GM12878 (cell line): ENCODE results near the gene OR4N5. TPM values are rescaled to one million over a fixed set of nuclear protein-coding genes. Genes with fewer than 3 reads are reported as not detected.

Source experiments
- ATAC-seq: fragments of 200-7000 bp; cut with Tn5 transposase; 3 replicates; pipeline ENCODE4 v1.9.1; 2020; ENCODE audit warnings: mild to moderate bottlenecking, moderate library complexity
- BruUV-seq: library from RNA; stranded (reverse); fragments of 400-500 nt; replicated peaks from 2 replicates; lab custom pipeline; 2021; lab: Mats Ljungman, UMichigan
- CTCF ChIA-PET: fragments of 300-600 bp; sonication (Branson Sonifier 250); formaldehyde crosslinking; extraction: SDS; loops from one replicate; lab custom pipeline; 2021; ENCODE audit warnings: inconsistent platforms; lab: Yijun Ruan, JAX
- POLR2A ChIA-PET: fragments of 350-600 bp; formaldehyde crosslinking; extraction: SDS; loops from one replicate; lab custom pipeline; 2021; ENCODE audit warnings: inconsistent platforms; lab: Charles Lee
- RAD21 ChIA-PET: fragments of 300-600 bp; sonication (Branson Sonifier 250); formaldehyde crosslinking; loops from one replicate; lab custom pipeline; 2023; ENCODE audit warnings: antibody characterized with exemption; ENCODE audit not compliant: unreplicated experiment; lab: Charles Lee
- SMC1A ChIA-PET: fragments of 300-600 bp; sonication (Branson Sonifier 250); formaldehyde crosslinking; loops from one replicate; lab custom pipeline; 2023; ENCODE audit not compliant: unreplicated experiment, uncharacterized antibody; lab: Charles Lee
- DNase-seq: peaks from one replicate; pipeline ENCODE4 v3.0.0-alpha.2; 2011; ENCODE audit warnings: low read depth, low spot score
- FAIRE-seq: peaks from 3 replicates; lab custom pipeline; 2011; peaks lifted over from hg19 to GRCh38; lab: Jason Lieb, UNC
- H2AFZ ChIP-seq: 2 replicates; pipeline ENCODE4 v1.6.0; 2011; ENCODE audit warnings: low read depth, low read length, control low read depth; ENCODE audit not compliant: control insufficient read depth
- H3K27ac ChIP-seq: 2 replicates; pipeline ENCODE4 v1.5.1; 2011; ENCODE audit warnings: control low read depth; ENCODE audit not compliant: control insufficient read depth, insufficient read depth
- H3K27me3 ChIP-seq, 2 experiments: replicated peaks in 1 of 2; 2 replicates each; pipeline versions ENCODE4 v1.6.0 to v1.6.1; 2011; ENCODE audit warnings: low read length in 1 of 2; ENCODE audit not compliant: control insufficient read depth in 2 of 2, insufficient read depth in 2 of 2
- H3K36me3 ChIP-seq, 2 experiments: 2 replicates each; pipeline ENCODE4 v1.5.1; 2011; ENCODE audit warnings: low read length in 1 of 2; ENCODE audit not compliant: control insufficient read depth in 2 of 2, insufficient read depth in 2 of 2
- H3K4me1 ChIP-seq: 2 replicates; pipeline ENCODE4 v1.6.1; 2011; ENCODE audit warnings: mild to moderate bottlenecking, low read length, moderate library complexity, mixed read lengths; ENCODE audit not compliant: control insufficient read depth, insufficient read depth
- H3K4me2 ChIP-seq: 2 replicates; pipeline ENCODE4 v1.6.0; 2011; ENCODE audit warnings: control low read depth; ENCODE audit not compliant: control insufficient read depth, insufficient read depth
- H3K4me3 ChIP-seq: fragments of 200-600 bp; sonication (generic); 2 replicates; pipeline ENCODE4 v1.5.1; 2016
- H3K79me2 ChIP-seq: 2 replicates; pipeline ENCODE4 v1.6.0; 2011; ENCODE audit warnings: low read length; ENCODE audit not compliant: control insufficient read depth, insufficient read depth
- H3K9ac ChIP-seq: 2 replicates; pipeline ENCODE4 v1.8.0; 2011; ENCODE audit warnings: low read length, control low read depth, mixed read lengths; ENCODE audit not compliant: control insufficient read depth, insufficient read depth
- H3K9me3 ChIP-seq: replicated peaks from 3 replicates; pipeline ENCODE4 v1.5.1; 2011; ENCODE audit warnings: mild to moderate bottlenecking, low read length; ENCODE audit not compliant: control insufficient read depth, insufficient read depth
- H4K20me1 ChIP-seq: 2 replicates; pipeline ENCODE4 v1.6.0; 2011; ENCODE audit not compliant: control insufficient read depth, insufficient read depth
- BCL11A ChIP-seq: IDR thresholded peaks from 2 replicates; pipeline ENCODE4 v1.6.1; 2011; ENCODE audit warnings: low read depth, low read length
- CHD4 ChIP-seq: fragments of 200-600 bp; sonication (generic); IDR thresholded peaks from 2 replicates; pipeline ENCODE4 v1.6.1; 2016; ENCODE audit warnings: mild to moderate bottlenecking
- CREM ChIP-seq: IDR thresholded peaks from 2 replicates; pipeline ENCODE4 v1.6.1; 2014; ENCODE audit warnings: antibody characterized with exemption, low read depth
- IKZF1 ChIP-seq: fragments of 450-650 bp; conservative IDR thresholded peaks from 2 replicates; pipeline ENCODE4 v1.6.1; 2017; ENCODE audit warnings: antibody characterized with exemption, mild to moderate bottlenecking
- IRF3 ChIP-seq: fragments of 450-650 bp; IDR thresholded peaks from 2 replicates; pipeline ENCODE4 v1.6.1; 2014; ENCODE audit warnings: mild to moderate bottlenecking
- IRF4 ChIP-seq: IDR thresholded peaks from 2 replicates; pipeline ENCODE4 v1.6.1; 2011; ENCODE audit warnings: low read depth, low read length
- LARP7 ChIP-seq: fragments of 450-650 bp; IDR thresholded peaks from 2 replicates; pipeline ENCODE4 v1.6.1; 2017; ENCODE audit warnings: mild to moderate bottlenecking
- NBN ChIP-seq: fragments of 450-650 bp; IDR thresholded peaks from 2 replicates; pipeline ENCODE4 v1.6.1; 2016
- PML ChIP-seq: IDR thresholded peaks from 2 replicates; pipeline ENCODE4 v1.6.1; 2012; ENCODE audit warnings: low read length, inconsistent platforms
- RAD51 ChIP-seq: fragments of 450-650 bp; IDR thresholded peaks from 2 replicates; pipeline ENCODE4 v1.6.1; 2016; ENCODE audit warnings: moderate library complexity, mild to moderate bottlenecking, inconsistent platforms
- SIX5 ChIP-seq: IDR thresholded peaks from 2 replicates; pipeline ENCODE4 v1.6.1; 2011; ENCODE audit warnings: mild to moderate bottlenecking, low read depth, low read length, moderate library complexity; ENCODE audit not compliant: severe bottlenecking
- TCF7 ChIP-seq: IDR thresholded peaks from 2 replicates; pipeline ENCODE4 v1.6.1; 2014; ENCODE audit warnings: antibody characterized with exemption, borderline replicate concordance
- YY1 ChIP-seq: IDR thresholded peaks from 2 replicates; pipeline ENCODE4 v1.6.1; 2011; ENCODE audit warnings: low read depth, mild to moderate bottlenecking, low read length
- ZBED1 ChIP-seq: IDR thresholded peaks from 2 replicates; pipeline ENCODE4 v1.6.1; 2016; ENCODE audit warnings: borderline replicate concordance
- WGBS: methylation state at CpG from one replicate; pipeline ENCODE4 v1.1.6; 2016; ENCODE audit warnings: low lambda C conversion rate; ENCODE audit not compliant: insufficient replicate concordance, insufficient coverage; ENCODE audit errors: missing lambda C conversion rate; 5-methylcytosine and 5-hydroxymethylcytosine counted together
- in situ Hi-C: fragments of 300-500 bp; cut with MboI; formaldehyde crosslinking; loops from 9 replicates; pipeline ENCODE4 v1.14.3; 2018; ENCODE audit warnings: mixed read lengths
- intact Hi-C: fragments of 100-400 bp; cut with micrococcal nuclease; formaldehyde crosslinking; loops from one replicate; pipeline ENCODE4 v1.14.2; 2022; ENCODE audit not compliant: unreplicated experiment
- polyA plus RNA-seq, 11 experiments: library from polyadenylated mRNA; depleted of rRNA in 4 of 11; unstranded in 6 of 11; stranded (reverse) in 5 of 11; fragments of >200 nt; fragmentation: Nextera tagmentation in 4 of 11; fragmentation: Illumina TruSeq in 1 of 11; extraction: Ambion mirVana in 4 of 11; extraction: Trizol in 1 of 11; gene quantifications; 1 replicate in 1 of 11; 2 replicates in 10 of 11; pipeline versions ENCODE4 v1.2.1 to v1.2.3, GENCODE V29; 2011 to 2016; ENCODE audit warnings: inconsistent platforms in 2 of 11, missing spikeins in 2 of 11, low read depth in 1 of 11
- total RNA-seq, 4 experiments: library from RNA; depleted of rRNA in 3 of 4; stranded (reverse); fragments of >200 nt in 3 of 4; fragmentation: Illumina TruSeq in 1 of 4; extraction: Trizol in 1 of 4; gene quantifications; 2 replicates each; pipeline versions ENCODE4 v1.2.1 to v1.2.3, GENCODE V29; 2013 to 2021
- TF ChIP-seq, protein P1 (sequence below): fragments of 450-650 bp; IDR thresholded peaks from 2 replicates; pipeline ENCODE4 v1.6.1; 2017; ENCODE audit warnings: mild to moderate bottlenecking, moderate library complexity

The OR4N5 gene
- total and polyA plus RNA-seq, 10 of the 15 experiments (the other 5 are each of a cell fraction or from before 2014, with no cell fraction given) = not detected

DNA sequence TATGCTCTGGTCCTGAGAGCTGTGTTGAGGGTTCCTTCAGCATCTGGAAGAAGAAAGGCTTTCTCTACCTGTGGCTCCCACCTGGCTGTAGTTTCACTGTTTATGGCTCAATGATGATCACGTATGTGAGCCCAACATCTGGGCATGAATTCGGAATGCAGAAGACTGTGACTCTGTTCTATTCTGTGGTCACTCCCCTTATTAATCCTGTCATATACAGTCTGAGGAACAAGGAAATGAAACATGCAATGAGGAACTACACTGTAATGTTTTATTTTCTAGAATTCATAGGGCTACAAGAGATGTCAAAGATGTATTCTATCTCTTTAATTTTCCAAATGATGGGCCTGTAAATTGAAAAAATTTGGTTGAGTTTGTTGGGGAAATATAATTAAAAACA, 41.3 kb downstream of the OR4N5 start (continued):
- TF ChIP-seq, protein P1, sequence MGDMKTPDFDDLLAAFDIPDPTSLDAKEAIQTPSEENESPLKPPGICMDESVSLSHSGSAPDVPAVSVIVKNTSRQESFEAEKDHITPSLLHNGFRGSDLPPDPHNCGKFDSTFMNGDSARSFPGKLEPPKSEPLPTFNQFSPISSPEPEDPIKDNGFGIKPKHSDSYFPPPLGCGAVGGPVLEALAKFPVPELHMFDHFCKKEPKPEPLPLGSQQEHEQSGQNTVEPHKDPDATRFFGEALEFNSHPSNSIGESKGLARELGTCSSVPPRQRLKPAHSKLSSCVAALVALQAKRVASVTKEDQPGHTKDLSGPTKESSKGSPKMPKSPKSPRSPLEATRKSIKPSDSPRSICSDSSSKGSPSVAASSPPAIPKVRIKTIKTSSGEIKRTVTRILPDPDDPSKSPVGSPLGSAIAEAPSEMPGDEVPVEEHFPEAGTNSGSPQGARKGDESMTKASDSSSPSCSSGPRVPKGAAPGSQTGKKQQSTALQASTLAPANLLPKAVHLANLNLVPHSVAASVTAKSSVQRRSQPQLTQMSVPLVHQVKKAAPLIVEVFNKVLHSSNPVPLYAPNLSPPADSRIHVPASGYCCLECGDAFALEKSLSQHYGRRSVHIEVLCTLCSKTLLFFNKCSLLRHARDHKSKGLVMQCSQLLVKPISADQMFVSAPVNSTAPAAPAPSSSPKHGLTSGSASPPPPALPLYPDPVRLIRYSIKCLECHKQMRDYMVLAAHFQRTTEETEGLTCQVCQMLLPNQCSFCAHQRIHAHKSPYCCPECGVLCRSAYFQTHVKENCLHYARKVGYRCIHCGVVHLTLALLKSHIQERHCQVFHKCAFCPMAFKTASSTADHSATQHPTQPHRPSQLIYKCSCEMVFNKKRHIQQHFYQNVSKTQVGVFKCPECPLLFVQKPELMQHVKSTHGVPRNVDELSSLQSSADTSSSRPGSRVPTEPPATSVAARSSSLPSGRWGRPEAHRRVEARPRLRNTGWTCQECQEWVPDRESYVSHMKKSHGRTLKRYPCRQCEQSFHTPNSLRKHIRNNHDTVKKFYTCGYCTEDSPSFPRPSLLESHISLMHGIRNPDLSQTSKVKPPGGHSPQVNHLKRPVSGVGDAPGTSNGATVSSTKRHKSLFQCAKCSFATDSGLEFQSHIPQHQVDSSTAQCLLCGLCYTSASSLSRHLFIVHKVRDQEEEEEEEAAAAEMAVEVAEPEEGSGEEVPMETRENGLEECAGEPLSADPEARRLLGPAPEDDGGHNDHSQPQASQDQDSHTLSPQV = no peak
- no peak for TF ChIP-seq LARP7
- no peak for TF ChIP-seq IKZF1
- no peak for TF ChIP-seq NBN
- no peak for TF ChIP-seq CREM
- TF ChIP-seq PML = no peak
- TF ChIP-seq BCL11A = no peak

- Histone ChIP-seq H3K79me2 (no peaks in the 10 kb centered on the region), H3K4me2 (no peak overlapping the region), H2AFZ (no peak overlapping the region), H3K36me3 (no peaks in the 10 kb centered on the region), H3K4me3 (no peak overlapping the region), H3K4me1 (no peaks in the 10 kb centered on the region), H3K9me3 (no peaks in the 10 kb centered on the region), H4K20me1 (no peaks in the 10 kb centered on the region), H3K27ac (no peak overlapping the region), H3K9ac (no peak overlapping the region), H3K27me3 (no peaks in the 10 kb centered on the region; a peak in 1 of 4 replicates)
- FAIRE-seq (no peak), DNase-seq (no peak), ATAC-seq (no peak)
- intact Hi-C loops = no loop called here
- ChIA-PET POLR2A (no interaction called here), SMC1A (interaction anchor here (0.7 kb wide), 1 partner anchor 116 kb away, joined by 3 read pairs; no protein-coding TSS in a partner anchor), CTCF (no interaction called here), RAD21 (no interaction called here)
- no TSS peak for BruUV-seq
- in situ Hi-C loops = no loop called here
- WGBS = 17% methylated on average over 2 of the region's 2 CpGs
- no peak for TF ChIP-seq RAD51
- no peak for TF ChIP-seq TCF7
- no peak for TF ChIP-seq ZBED1
- TF ChIP-seq CHD4 = no peak
- TF ChIP-seq IRF4 = no peak
- no peak for TF ChIP-seq YY1
- TF ChIP-seq SIX5 = no peak
- no peak for TF ChIP-seq IRF3
- TF ChIP-seq, protein P1 = no peak
Observed at GRCh38 chr14:20180486-20180885, 41.9 kb downstream of the OR4N5 start.
